Colonic mucosa (tissue), 4 donors: ENCODE measurements around the gene MAP3K19. TPM values are rescaled to one million over a fixed set of nuclear protein-coding genes. Genes with fewer than 3 reads are reported as not detected.

ENCODE experiments used
- DNase-seq: peaks from one replicate; pipeline ENCODE4 v3.0.0-alpha.2; 2020
- H3K27ac ChIP-seq: fragments of 200-600 bp; one replicate; pipeline ENCODE4 v1.8.0; 2021
- H3K27me3 ChIP-seq: fragments of 200-600 bp; one replicate; pipeline ENCODE4 v1.8.0; 2021
- H3K36me3 ChIP-seq: fragments of 200-600 bp; one replicate; pipeline ENCODE4 v1.8.0; 2021
- H3K4me1 ChIP-seq: fragments of 200-600 bp; one replicate; pipeline ENCODE4 v1.8.0; 2021; ENCODE audit warnings: mild to moderate bottlenecking
- H3K4me3 ChIP-seq: fragments of 200-600 bp; one replicate; pipeline ENCODE4 v1.8.0; 2021
- H3K9ac ChIP-seq, 2 donors: one replicate each; pipeline ENCODE4 v1.7.0; 2013; ENCODE audit warnings: control low read depth in 2 of 2, low read depth in 2 of 2, low read length in 2 of 2
- H3K9me3 ChIP-seq: fragments of 200-600 bp; one replicate; pipeline ENCODE4 v1.8.0; 2021
- intact Hi-C: fragments of 100-400 bp; cut with DNase I; formaldehyde crosslinking; loops from one replicate; pipeline ENCODE4 v1.14.1; 2022
- total RNA-seq, 2 donors: library from RNA; stranded (reverse); fragmentation: NEBNext Ultra II Directional in 1 of 2; extraction: Animal tissue kit (Norgen Biotek cat#: 25700) in 1 of 2; gene quantifications; one replicate each; pipeline ENCODE4 v1.2.1, GENCODE V29; 2021
- TF ChIP-seq, protein P1 (sequence below): fragments of 200-600 bp; IDR thresholded peaks from one replicate; pipeline ENCODE4 v1.8.0; 2022; ENCODE audit warnings: antibody characterized with exemption, mild to moderate bottlenecking
- donor health status: healthy.
- donor health status: DM: no; HTN: no; CAD: no.
- donor health status: DM: no; HTN: no; CAD: no.

The MAP3K19 gene
- total RNA-seq, 2 donors from 2014 or later: not detected

DNA sequence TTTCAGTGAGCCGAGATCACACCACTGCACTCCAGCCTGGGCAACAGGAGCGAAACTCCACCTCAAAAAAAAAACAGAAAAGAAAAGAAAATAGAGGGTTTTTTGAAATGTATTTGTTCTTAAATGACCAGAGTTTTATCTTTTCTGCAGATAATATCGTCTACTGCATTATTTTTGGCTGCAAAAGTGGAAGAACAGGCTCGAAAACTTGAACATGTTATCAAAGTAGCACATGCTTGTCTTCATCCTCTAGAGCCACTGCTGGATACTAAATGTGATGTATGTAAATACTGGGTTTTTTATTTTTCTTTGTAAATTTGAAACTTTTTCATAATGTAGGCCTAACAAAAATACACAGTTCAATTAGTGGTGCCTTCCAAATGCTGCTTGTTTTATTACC is 110.6 kb downstream of the MAP3K19 start:
- intact Hi-C loops: no loop called here
- no peaks in the 10 kb centered on the region for H3K9me3 ChIP-seq
- H3K9ac ChIP-seq: no peak overlapping the region
- no peak for DNase-seq
- TF ChIP-seq, protein P1, sequence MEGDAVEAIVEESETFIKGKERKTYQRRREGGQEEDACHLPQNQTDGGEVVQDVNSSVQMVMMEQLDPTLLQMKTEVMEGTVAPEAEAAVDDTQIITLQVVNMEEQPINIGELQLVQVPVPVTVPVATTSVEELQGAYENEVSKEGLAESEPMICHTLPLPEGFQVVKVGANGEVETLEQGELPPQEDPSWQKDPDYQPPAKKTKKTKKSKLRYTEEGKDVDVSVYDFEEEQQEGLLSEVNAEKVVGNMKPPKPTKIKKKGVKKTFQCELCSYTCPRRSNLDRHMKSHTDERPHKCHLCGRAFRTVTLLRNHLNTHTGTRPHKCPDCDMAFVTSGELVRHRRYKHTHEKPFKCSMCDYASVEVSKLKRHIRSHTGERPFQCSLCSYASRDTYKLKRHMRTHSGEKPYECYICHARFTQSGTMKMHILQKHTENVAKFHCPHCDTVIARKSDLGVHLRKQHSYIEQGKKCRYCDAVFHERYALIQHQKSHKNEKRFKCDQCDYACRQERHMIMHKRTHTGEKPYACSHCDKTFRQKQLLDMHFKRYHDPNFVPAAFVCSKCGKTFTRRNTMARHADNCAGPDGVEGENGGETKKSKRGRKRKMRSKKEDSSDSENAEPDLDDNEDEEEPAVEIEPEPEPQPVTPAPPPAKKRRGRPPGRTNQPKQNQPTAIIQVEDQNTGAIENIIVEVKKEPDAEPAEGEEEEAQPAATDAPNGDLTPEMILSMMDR: no peak
- H3K4me1 ChIP-seq: no peaks in the 10 kb centered on the region
- no peak overlapping the region for H3K4me3 ChIP-seq
- no peaks in the 10 kb centered on the region for H3K27me3 ChIP-seq
- H3K27ac ChIP-seq: no peak overlapping the region
- H3K36me3 ChIP-seq: peaks cover 10% of the 10 kb centered on the region

DNA sequence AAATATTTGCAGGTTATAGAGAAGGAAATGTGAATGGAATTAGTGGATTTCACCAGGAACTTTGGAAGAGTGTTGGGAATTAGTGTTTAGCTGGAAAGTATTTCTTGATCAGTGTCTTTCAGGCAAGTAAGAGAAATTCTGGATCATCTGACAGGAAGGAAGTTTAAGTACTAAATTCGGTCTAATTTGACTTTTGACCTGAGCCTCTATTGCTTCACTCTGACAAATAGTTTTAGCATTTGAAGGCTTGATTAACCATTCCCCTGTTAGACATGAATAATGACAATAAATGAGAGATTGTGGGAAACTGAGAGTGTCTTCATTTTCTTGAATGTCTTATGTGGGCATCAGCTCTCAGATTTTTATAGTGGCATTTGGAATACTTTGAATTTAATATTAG is 112.6 kb downstream of the MAP3K19 start:
- intact Hi-C loops: no loop called here
- H3K4me3 ChIP-seq: no peak overlapping the region
- peaks cover 5% of the 10 kb centered on the region for H3K36me3 ChIP-seq
- DNase-seq: no peak
- no peak overlapping the region for H3K9ac ChIP-seq
- no peaks in the 10 kb centered on the region for H3K27me3 ChIP-seq
- no peak overlapping the region for H3K27ac ChIP-seq
- no peaks in the 10 kb centered on the region for H3K9me3 ChIP-seq
- no peaks in the 10 kb centered on the region for H3K4me1 ChIP-seq
- TF ChIP-seq, protein P1: no peak

DNA sequence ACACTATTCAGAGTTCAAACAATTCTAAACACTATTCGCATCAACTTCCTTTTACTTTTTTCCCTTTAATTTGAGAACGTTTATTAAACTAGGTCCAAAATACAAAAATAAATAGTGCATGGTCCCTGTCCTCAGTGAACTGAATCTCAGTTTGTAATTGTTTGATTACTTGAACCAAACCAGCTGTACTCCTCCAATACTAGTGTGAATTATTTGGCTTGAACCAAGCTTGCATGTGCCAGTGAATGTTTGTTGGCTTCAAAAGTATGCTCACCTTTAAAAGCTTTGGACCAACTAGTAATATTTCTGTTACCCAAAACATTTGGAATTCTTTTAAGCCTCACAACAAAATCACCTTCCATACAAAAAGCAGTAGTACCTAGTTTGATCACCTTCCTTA is 113.1 kb downstream of the MAP3K19 start:
- Histone ChIP-seq H3K27ac (no peak overlapping the region), H3K36me3 (peaks cover 1% of the 10 kb centered on the region), H3K9ac (no peak overlapping the region), H3K9me3 (no peaks in the 10 kb centered on the region), H3K27me3 (no peaks in the 10 kb centered on the region), H3K4me1 (no peaks in the 10 kb centered on the region), H3K4me3 (no peak overlapping the region)
- DNase-seq: no peak
- intact Hi-C loops: no loop called here
- TF ChIP-seq, protein P1: no peak

DNA sequence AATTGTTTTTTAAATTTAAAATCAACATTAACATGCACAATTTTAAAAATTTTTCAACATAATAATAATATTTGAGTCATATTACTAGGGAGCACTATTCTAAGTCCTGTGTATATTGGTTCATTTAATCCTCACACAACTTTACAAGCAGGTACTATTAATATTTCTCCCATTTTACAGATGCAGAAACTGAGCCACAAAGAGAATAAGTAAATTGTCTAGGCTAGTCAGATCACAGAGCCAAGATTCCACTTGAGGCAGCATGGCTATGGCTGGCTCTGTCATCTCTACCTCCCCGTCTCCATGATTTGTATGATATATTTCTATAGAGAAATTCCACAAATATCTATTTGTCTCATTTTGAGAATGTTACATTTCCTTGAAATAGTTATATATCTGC is 113.5 kb downstream of the MAP3K19 start:
- no peak for DNase-seq
- no peaks in the 10 kb centered on the region for H3K4me1 ChIP-seq
- H3K27ac ChIP-seq: no peak overlapping the region

DNA sequence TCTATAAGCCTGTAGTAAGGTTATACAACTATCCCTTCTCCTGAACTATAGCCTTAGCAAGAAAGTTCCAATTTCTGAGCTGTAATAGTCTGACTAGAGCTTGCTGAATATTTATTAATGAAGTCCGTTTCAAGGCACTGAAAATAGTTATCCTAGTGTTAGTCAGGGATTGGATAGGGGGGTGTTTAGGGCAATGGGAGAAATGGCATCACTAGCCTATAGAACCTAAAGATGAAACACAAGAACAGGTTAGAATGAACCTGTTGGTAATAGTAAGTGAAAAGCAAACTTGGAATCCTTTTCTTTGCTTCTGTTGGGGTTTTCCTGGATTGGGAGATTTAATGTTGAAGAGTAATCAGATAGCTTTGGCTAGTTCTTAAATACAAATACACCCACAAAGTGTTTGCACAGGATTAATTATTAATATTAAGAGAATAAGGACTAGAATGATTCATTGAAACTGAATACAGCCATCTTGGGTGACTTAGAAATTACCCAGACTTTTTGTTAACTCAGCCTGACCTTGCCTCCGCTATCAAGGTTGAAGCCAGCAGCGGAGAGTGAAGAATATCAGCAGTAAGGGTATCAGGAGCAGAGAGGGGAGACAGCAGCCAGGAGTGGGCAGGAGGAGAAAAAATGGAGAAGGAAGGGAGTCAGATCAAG is 114.3 kb downstream of the MAP3K19 start:
- Histone ChIP-seq H3K9me3 (no peaks in the 10 kb centered on the region), H3K4me1 (no peaks in the 10 kb centered on the region), H3K27ac (no peak overlapping the region), H3K9ac (no peak overlapping the region), H3K4me3 (no peak overlapping the region), H3K36me3 (no peaks in the 10 kb centered on the region), H3K27me3 (no peaks in the 10 kb centered on the region)
- TF ChIP-seq, protein P1: no peak
- intact Hi-C loops: no loop called here
- DNase-seq: no peak

More for the DNA sequence above, 113.5 kb downstream of the MAP3K19 start:
- H3K36me3 ChIP-seq: no peaks in the 10 kb centered on the region
- no peaks in the 10 kb centered on the region for H3K9me3 ChIP-seq
- no peak overlapping the region for H3K9ac ChIP-seq
- H3K4me3 ChIP-seq: no peak overlapping the region
- intact Hi-C loops: no loop called here
- no peaks in the 10 kb centered on the region for H3K27me3 ChIP-seq
- TF ChIP-seq, protein P1: no peak
